Neuronal stem cell (in vitro differentiated cells): ENCODE results near the gene SYNPO2.
A peak's percentile ranks its signal among the peaks of the same experiment; 100 is the strongest.

Source experiments
- DNase-seq: peaks from one replicate; pipeline ENCODE4 v3.0.0-alpha.2; 2013; ENCODE audit warnings: low spot score
- H2AFZ ChIP-seq: one replicate; pipeline ENCODE4 v1.6.1; 2013; ENCODE audit warnings: mild to moderate bottlenecking, low read length, inconsistent platforms
- H2AK5ac ChIP-seq: 2 replicates; pipeline ENCODE4 v1.6.1; 2013; ENCODE audit warnings: low read depth, mild to moderate bottlenecking, inconsistent platforms, low read length, moderate library complexity, mixed read lengths
- H2BK120ac ChIP-seq: 2 replicates; pipeline ENCODE4 v1.6.1; 2013; ENCODE audit warnings: low read depth, mild to moderate bottlenecking, inconsistent platforms, low read length, moderate library complexity, mixed read lengths
- H2BK12ac ChIP-seq: one replicate; pipeline ENCODE4 v1.6.1; 2013; ENCODE audit warnings: low read length, inconsistent platforms
- H2BK15ac ChIP-seq: 2 replicates; pipeline ENCODE4 v1.6.1; 2013; ENCODE audit warnings: mild to moderate bottlenecking, low read length, inconsistent platforms, mixed read lengths
- H2BK5ac ChIP-seq: one replicate; pipeline ENCODE4 v1.6.1; 2013; ENCODE audit warnings: inconsistent platforms, mild to moderate bottlenecking, low read length, moderate library complexity
- H3K14ac ChIP-seq: one replicate; pipeline ENCODE4 v1.6.1; 2013; ENCODE audit warnings: low read length, inconsistent platforms
- H3K18ac ChIP-seq: 2 replicates; pipeline ENCODE4 v1.6.1; 2013; ENCODE audit warnings: low read length, inconsistent platforms
- H3K23ac ChIP-seq: 2 replicates; pipeline ENCODE4 v1.6.1; 2013; ENCODE audit warnings: low read depth, mild to moderate bottlenecking, mixed read lengths, low read length, inconsistent platforms; ENCODE audit not compliant: poor library complexity
- H3K27ac ChIP-seq: replicated peaks from 3 replicates; pipeline ENCODE4 v1.5.1; 2013; ENCODE audit warnings: low read length, inconsistent platforms
- H3K27me3 ChIP-seq, 3 experiments: 2 replicates each; pipeline ENCODE4 v1.6.1; 2013; ENCODE audit warnings: low read length in 3 of 3, mild to moderate bottlenecking in 2 of 3, inconsistent platforms in 1 of 3, low read depth in 1 of 3, mixed read lengths in 1 of 3, moderate library complexity in 1 of 3; ENCODE audit not compliant: control insufficient read depth in 3 of 3, insufficient read depth in 3 of 3
- H3K36me3 ChIP-seq, 2 donors: replicated peaks in 1 of 2; 2 replicates each; pipeline ENCODE4 v1.6.1; 2013; ENCODE audit warnings: low read length in 2 of 2; ENCODE audit not compliant: control insufficient read depth in 2 of 2, insufficient read depth in 2 of 2
- H3K4ac ChIP-seq: 2 replicates; pipeline ENCODE4 v1.6.1; 2013; ENCODE audit warnings: inconsistent platforms, mild to moderate bottlenecking, low read length, moderate library complexity
- H3K4me1 ChIP-seq, 2 donors: 1 replicate in 1 of 2; 2 replicates in 1 of 2; pipeline ENCODE4 v1.6.1; 2013; ENCODE audit warnings: low read length in 2 of 2, low read depth in 1 of 2; ENCODE audit not compliant: control insufficient read depth in 2 of 2, insufficient read depth in 1 of 2
- H3K4me2 ChIP-seq: one replicate; pipeline ENCODE4 v1.6.1; 2013; ENCODE audit warnings: mild to moderate bottlenecking, low read length, inconsistent platforms; ENCODE audit not compliant: insufficient read depth, poor library complexity, severe bottlenecking
- H3K4me3 ChIP-seq, 2 donors: 2 replicates each; pipeline ENCODE4 v1.5.1; 2013; ENCODE audit warnings: low read length in 2 of 2, mild to moderate bottlenecking in 2 of 2, inconsistent platforms in 1 of 2, moderate library complexity in 1 of 2
- H3K79me1 ChIP-seq: one replicate; pipeline ENCODE4 v1.6.1; 2013; ENCODE audit warnings: low read depth, mild to moderate bottlenecking, inconsistent platforms, low read length, moderate library complexity
- H3K9ac ChIP-seq: one replicate; pipeline ENCODE4 v1.6.1; 2013; ENCODE audit warnings: mild to moderate bottlenecking, low read depth, low read length, inconsistent platforms; ENCODE audit not compliant: poor library complexity
- H3K9me3 ChIP-seq, 2 donors: replicated peaks in 1 of 2; 2 replicates each; pipeline versions ENCODE3 to v1.6.1; 2013; ENCODE audit warnings: low read length in 2 of 2, mild to moderate bottlenecking in 2 of 2, inconsistent platforms in 1 of 2, low read depth in 1 of 2, mixed read lengths in 1 of 2, moderate library complexity in 1 of 2; ENCODE audit not compliant: control insufficient read depth in 2 of 2, insufficient read depth in 1 of 2
- H4K8ac ChIP-seq: one replicate; pipeline ENCODE4 v1.6.1; 2013; ENCODE audit warnings: low read depth, mild to moderate bottlenecking, inconsistent platforms, low read length, moderate library complexity
- H4K91ac ChIP-seq: one replicate; pipeline ENCODE4 v1.6.1; 2013; ENCODE audit warnings: low read length, low read depth, mild to moderate bottlenecking, inconsistent platforms; ENCODE audit not compliant: poor library complexity
- WGBS, 2 donors: extraction: QIAGEN DNeasy Blood & Tissue Kit; methylation state at CpG; one replicate each; pipeline ENCODE4 v1.1.7; 2013; ENCODE audit warnings: missing lambda C conversion rate in 2 of 2, mixed read lengths in 1 of 2; ENCODE audit not compliant: insufficient read length in 2 of 2, insufficient replicate concordance in 1 of 2; ENCODE audit errors: extremely low coverage in 2 of 2; 5-methylcytosine and 5-hydroxymethylcytosine counted together

The SYNPO2 gene

DNA sequence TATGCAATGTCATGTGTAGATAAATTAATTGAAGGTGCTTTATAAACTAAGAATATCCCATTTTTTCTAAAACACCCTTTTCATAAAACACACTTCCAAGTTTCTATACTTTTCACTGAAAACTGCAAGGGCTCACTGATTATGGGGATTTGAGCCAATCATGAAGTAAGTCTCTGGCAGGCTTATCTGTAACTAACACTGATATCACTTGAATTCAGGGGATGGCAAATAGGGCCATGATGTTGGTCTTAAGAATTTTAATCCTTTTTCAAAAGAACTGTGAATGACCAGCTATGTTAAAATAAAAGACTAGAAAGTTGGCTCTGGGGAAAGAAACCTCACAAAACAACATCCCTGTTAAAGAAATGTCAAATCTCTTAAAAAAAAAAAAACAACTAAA, 39.8 kb upstream of the SYNPO2 start:
- no peak overlapping the region for H2AK5ac ChIP-seq
- no peaks in the 10 kb centered on the region for H3K9me3 ChIP-seq
- H3K23ac ChIP-seq, result no peak overlapping the region
- no peaks in the 10 kb centered on the region for H3K36me3 ChIP-seq
- DNase-seq, result no peak
- H3K4me2 ChIP-seq, result no peak overlapping the region
- H3K27me3 ChIP-seq, result no peaks in the 10 kb centered on the region
- no peak overlapping the region for H4K91ac ChIP-seq
- no peak overlapping the region for H2AFZ ChIP-seq
- H2BK5ac ChIP-seq, result no peak overlapping the region
- no peak overlapping the region for H3K9ac ChIP-seq
- H3K4me1 ChIP-seq, result no peaks in the 10 kb centered on the region
- no peak overlapping the region for H4K8ac ChIP-seq
- H2BK15ac ChIP-seq, result no peak overlapping the region
- H2BK120ac ChIP-seq, result no peak overlapping the region
- no peak overlapping the region for H3K4ac ChIP-seq
- no peak overlapping the region for H3K14ac ChIP-seq
- no peak overlapping the region for H3K18ac ChIP-seq
- no peak overlapping the region for H3K27ac ChIP-seq
- no peak overlapping the region for H3K4me3 ChIP-seq
- no peak overlapping the region for H2BK12ac ChIP-seq
- no peaks in the 10 kb centered on the region for H3K79me1 ChIP-seq

DNA sequence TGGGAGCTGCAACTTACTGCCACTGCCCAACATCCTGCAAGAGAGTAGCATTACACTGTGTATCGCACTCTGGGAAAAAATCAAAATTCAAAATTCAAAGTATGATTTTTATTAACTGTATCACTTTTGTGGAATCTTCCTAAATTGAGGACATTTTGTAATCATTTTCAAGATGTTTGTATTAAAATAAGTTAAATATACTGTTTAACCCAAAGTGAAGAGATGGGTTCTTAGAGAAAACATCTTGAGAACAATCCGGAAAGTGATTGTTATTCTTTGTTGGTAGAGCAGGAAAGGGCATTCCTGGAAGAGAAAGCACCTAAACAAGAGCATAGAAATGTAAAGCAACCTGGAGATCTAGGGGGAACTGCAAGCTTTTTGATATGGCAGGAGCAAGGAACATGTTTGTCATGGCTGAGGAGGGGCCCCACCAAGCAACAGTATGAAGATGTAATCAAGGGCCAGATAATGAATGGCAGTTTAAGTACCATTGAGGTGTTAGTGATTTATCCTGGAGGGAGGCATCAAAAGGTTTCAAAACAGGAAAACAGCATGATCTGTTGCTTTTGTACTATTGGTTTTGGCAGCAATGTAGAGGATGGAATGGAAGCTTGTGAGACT, 38.7 kb upstream of the SYNPO2 start:
- H2AFZ ChIP-seq, result peak overlapping the region; percentile 69
- H3K23ac ChIP-seq, result no peak overlapping the region
- H3K18ac ChIP-seq, result no peak overlapping the region
- no peaks in the 10 kb centered on the region for H3K9me3 ChIP-seq
- no peak overlapping the region for H2BK15ac ChIP-seq
- no peak overlapping the region for H3K9ac ChIP-seq
- H3K4ac ChIP-seq, result no peak overlapping the region
- WGBS, 2 donors, result no CpG with 5 or more reads among the region's 2 CpGs
- H3K4me3 ChIP-seq, result no peak overlapping the region
- no peak overlapping the region for H3K14ac ChIP-seq
- H3K27me3 ChIP-seq, result no peaks in the 10 kb centered on the region
- H4K8ac ChIP-seq, result no peak overlapping the region
- H3K27ac ChIP-seq, result no peak overlapping the region
- no peak overlapping the region for H2AK5ac ChIP-seq
- H3K4me1 ChIP-seq, result no peaks in the 10 kb centered on the region
- no peaks in the 10 kb centered on the region for H3K36me3 ChIP-seq
- no peak overlapping the region for H2BK5ac ChIP-seq
- no peak overlapping the region for H2BK12ac ChIP-seq
- H3K79me1 ChIP-seq, result no peaks in the 10 kb centered on the region
- no peak overlapping the region for H3K4me2 ChIP-seq
- H4K91ac ChIP-seq, result no peak overlapping the region
- H2BK120ac ChIP-seq, result no peak overlapping the region
- no peak for DNase-seq

DNA sequence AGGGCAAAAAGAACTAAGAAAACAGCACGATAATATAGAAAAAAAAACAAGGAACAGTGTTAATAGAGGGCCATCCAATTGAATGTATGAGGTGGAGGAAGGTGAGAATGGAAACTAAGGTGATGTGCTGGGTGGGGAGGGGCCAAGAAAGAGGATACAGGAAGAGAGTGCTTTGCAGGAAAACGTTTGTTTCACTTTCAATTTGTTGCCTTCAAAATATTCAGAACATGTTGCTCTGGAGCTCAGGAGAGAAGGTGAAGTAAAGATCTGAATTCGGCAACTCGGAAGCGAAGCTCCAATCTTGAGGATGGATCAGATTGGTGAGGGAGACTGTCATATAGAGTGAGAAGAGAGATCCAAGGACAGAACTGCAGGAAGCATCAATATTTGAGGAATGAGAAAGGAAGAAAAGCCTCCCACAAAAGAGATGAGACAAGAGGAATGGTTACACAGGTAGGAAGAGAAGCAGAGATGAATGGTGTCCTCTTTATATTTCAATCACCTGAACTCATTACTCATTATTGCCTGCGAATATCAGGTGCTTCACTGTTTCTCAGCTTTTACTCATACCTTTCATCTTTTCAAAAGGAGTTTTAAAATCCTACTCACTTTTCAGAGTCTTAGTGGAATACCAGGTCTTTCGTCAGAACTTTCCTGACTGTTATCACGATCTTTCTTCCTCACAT, 38.0 kb upstream of the SYNPO2 start:
- no peak overlapping the region for H4K8ac ChIP-seq
- H3K27me3 ChIP-seq, result no peaks in the 10 kb centered on the region
- H3K27ac ChIP-seq, result no peak overlapping the region
- no peaks in the 10 kb centered on the region for H3K36me3 ChIP-seq
- no CpG with 5 or more reads among the region's 8 CpGs for WGBS, 2 donors
- no peak overlapping the region for H3K14ac ChIP-seq
- H3K79me1 ChIP-seq, result no peaks in the 10 kb centered on the region
- H3K4me1 ChIP-seq, result no peaks in the 10 kb centered on the region
- DNase-seq, result no peak
- H3K23ac ChIP-seq, result no peak overlapping the region
- no peak overlapping the region for H3K4me3 ChIP-seq
- no peak overlapping the region for H2BK5ac ChIP-seq
- no peaks in the 10 kb centered on the region for H3K9me3 ChIP-seq
- no peak overlapping the region for H2AK5ac ChIP-seq
- H2BK15ac ChIP-seq, result no peak overlapping the region
- peak overlapping the region; percentile 69 for H2AFZ ChIP-seq
- H2BK120ac ChIP-seq, result no peak overlapping the region
- H3K4me2 ChIP-seq, result no peak overlapping the region
- H4K91ac ChIP-seq, result no peak overlapping the region
- H3K4ac ChIP-seq, result no peak overlapping the region
- no peak overlapping the region for H3K18ac ChIP-seq
- H3K9ac ChIP-seq, result no peak overlapping the region
- H2BK12ac ChIP-seq, result no peak overlapping the region

DNA sequence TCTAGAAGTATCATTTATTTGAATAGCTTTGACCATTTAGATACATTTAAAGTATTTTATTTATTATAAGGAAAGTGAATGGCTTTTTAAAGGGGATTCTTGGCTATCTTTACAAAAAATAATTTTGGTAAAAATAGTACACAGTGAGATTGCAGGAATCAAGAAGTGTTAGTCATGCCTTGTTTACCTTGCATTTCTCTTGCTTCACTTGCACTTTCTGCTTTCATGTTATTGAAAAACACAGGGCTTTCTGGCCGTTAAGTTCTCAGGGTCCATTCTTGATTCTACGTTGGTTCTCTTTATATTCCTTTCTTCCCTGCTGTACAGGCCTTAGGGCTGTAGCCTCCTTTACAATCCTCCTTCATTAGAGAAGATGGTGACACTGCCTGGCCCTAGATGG, 30.9 kb upstream of the SYNPO2 start:
- Histone ChIP-seq H3K9ac (no peak overlapping the region), H3K9me3 (no peaks in the 10 kb centered on the region), H4K8ac (no peak overlapping the region), H3K4me2 (no peak overlapping the region), H3K23ac (no peak overlapping the region), H3K27ac (no peak overlapping the region), H3K4me3 (no peak overlapping the region), H3K27me3 (no peaks in the 10 kb centered on the region), H3K4ac (no peak overlapping the region), H3K14ac (no peak overlapping the region), H3K4me1 (no peaks in the 10 kb centered on the region), H3K36me3 (no peaks in the 10 kb centered on the region), H2BK15ac (no peak overlapping the region), H3K18ac (no peak overlapping the region), H2BK12ac (no peak overlapping the region), H4K91ac (no peak overlapping the region), H2AFZ (peak overlapping the region; percentile 82), H2BK120ac (no peak overlapping the region), H2AK5ac (no peak overlapping the region), H3K79me1 (no peaks in the 10 kb centered on the region), H2BK5ac (no peak overlapping the region)
- no peak for DNase-seq
- WGBS, 2 donors, result no CpG with 5 or more reads among the region's 2 CpGs
